ENCODE results near the gene ARVCF. TPM values are rescaled to one million over a fixed set of nuclear protein-coding genes. Genes with fewer than 3 reads are reported as not detected.

The ARVCF gene
- total and polyA plus RNA-seq, 2 experiments from 2014 or later: 15.6 to 122 TPM

DNA sequence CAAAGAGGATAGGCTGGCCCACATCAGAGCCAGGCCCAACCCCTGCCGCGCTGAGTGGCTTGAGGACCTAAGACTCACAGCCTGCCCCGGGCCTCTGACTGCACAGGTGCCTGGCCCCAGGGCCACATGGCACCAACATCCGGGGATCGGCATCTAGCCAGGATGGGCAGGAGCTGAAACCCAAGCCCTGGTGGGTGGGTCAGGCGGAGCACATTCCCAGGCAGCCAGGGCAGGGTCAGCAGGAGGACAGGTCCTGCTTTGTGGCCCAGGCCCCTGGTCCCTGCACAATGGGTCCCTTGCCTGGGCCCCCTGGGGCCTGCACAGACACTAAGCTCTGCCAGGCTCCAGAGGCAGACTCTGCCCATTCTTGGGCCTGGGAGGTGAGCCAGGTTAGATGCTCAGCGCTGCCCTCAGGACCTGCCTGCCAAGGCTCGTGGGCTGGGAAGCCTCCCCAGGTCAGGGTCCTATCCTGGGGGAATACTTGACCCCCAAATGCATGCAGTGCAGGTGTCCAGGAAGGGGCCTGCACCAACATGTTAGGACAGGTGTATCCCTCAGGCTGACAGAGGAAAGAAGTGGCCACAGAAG is 33.5 kb downstream of the ARVCF start (continued):
- TF ChIP-seq, protein P1, sequence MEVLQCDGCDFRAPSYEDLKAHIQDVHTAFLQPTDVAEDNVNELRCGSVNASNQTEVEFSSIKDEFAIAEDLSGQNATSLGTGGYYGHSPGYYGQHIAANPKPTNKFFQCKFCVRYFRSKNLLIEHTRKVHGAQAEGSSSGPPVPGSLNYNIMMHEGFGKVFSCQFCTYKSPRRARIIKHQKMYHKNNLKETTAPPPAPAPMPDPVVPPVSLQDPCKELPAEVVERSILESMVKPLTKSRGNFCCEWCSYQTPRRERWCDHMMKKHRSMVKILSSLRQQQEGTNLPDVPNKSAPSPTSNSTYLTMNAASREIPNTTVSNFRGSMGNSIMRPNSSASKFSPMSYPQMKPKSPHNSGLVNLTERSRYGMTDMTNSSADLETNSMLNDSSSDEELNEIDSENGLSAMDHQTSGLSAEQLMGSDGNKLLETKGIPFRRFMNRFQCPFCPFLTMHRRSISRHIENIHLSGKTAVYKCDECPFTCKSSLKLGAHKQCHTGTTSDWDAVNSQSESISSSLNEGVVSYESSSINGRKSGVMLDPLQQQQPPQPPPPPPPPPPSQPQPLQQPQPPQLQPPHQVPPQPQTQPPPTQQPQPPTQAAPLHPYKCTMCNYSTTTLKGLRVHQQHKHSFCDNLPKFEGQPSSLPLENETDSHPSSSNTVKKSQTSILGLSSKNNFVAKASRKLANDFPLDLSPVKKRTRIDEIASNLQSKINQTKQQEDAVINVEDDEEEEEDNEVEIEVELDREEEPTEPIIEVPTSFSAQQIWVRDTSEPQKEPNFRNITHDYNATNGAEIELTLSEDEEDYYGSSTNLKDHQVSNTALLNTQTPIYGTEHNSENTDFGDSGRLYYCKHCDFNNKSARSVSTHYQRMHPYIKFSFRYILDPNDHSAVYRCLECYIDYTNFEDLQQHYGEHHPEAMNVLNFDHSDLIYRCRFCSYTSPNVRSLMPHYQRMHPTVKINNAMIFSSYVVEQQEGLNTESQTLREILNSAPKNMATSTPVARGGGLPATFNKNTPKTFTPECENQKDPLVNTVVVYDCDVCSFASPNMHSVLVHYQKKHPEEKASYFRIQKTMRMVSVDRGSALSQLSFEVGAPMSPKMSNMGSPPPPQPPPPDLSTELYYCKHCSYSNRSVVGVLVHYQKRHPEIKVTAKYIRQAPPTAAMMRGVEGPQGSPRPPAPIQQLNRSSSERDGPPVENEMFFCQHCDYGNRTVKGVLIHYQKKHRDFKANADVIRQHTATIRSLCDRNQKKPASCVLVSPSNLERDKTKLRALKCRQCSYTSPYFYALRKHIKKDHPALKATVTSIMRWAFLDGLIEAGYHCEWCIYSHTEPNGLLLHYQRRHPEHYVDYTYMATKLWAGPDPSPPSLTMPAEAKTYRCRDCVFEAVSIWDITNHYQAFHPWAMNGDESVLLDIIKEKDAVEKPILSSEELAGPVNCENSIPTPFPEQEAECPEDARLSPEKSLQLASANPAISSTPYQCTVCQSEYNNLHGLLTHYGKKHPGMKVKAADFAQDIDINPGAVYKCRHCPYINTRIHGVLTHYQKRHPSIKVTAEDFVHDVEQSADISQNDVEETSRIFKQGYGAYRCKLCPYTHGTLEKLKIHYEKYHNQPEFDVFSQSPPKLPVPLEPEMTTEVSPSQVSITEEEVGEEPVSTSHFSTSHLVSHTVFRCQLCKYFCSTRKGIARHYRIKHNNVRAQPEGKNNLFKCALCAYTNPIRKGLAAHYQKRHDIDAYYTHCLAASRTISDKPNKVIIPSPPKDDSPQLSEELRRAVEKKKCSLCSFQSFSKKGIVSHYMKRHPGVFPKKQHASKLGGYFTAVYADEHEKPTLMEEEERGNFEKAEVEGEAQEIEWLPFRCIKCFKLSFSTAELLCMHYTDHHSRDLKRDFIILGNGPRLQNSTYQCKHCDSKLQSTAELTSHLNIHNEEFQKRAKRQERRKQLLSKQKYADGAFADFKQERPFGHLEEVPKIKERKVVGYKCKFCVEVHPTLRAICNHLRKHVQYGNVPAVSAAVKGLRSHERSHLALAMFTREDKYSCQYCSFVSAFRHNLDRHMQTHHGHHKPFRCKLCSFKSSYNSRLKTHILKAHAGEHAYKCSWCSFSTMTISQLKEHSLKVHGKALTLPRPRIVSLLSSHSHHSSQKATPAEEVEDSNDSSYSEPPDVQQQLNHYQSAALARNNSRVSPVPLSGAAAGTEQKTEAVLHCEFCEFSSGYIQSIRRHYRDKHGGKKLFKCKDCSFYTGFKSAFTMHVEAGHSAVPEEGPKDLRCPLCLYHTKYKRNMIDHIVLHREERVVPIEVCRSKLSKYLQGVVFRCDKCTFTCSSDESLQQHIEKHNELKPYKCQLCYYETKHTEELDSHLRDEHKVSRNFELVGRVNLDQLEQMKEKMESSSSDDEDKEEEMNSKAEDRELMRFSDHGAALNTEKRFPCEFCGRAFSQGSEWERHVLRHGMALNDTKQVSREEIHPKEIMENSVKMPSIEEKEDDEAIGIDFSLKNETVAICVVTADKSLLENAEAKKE (CRISPR knock-in tag; IDR thresholded peaks at IDR 0.05): no peak
- TF ChIP-seq CREB1 (CRISPR knock-in tag; IDR thresholded peaks at IDR 0.05; ENCODE audit: low read depth) (no peak), JUNB (IDR thresholded peaks at IDR 0.05; ENCODE audit: unreplicated experiment) (no peak), ETS1 (IDR thresholded peaks at IDR 0.05) (no peak)

GRCh38 chr22:19981961-19982920 is 34.4 kb downstream of the ARVCF start:
- Histone ChIP-seq H4K20me1 (replicated peaks; ENCODE audit: insufficient read depth) (no peaks in the 10 kb centered on the region; the same call in 1 of the 2 replicates), H3K27ac (ENCODE audit: low read depth) (no peak overlapping the region), H3K4me3 (no peak overlapping the region), H3K9me2 (ENCODE audit: insufficient read depth) (no peaks in the 10 kb centered on the region), H3K4me2 (no peak overlapping the region), H3F3A (replicated peaks; ENCODE audit: low read depth) (no peaks in the 10 kb centered on the region), H2AFZ (no peak overlapping the region), H3K27me3 (ENCODE audit: insufficient read depth) (no peaks in the 10 kb centered on the region), H3K36me3 (ENCODE audit: insufficient read depth) (0 out of 2 replicates have a peak, but pooled peaks cover 4% of the 10 kb centered on the region), H3K79me2 (replicated peaks; ENCODE audit: insufficient read depth) (peaks cover 9% of the 10 kb centered on the region), H3K4me1 (ENCODE audit: insufficient read depth) (peaks cover 6% of the 10 kb centered on the region; the same call in 1 of the 2 replicates)
- ATAC-seq (no peak), DNase-seq (ENCODE audit: low spot score) (no peak)
- Mint-ChIP-seq H3K4me1 (peaks cover 3% of the 10 kb centered on the region; the same call in 2 of the 3 replicates), H3K27ac (no peak overlapping the region), H3K36me3 (ENCODE audit: low read depth) (peaks cover 9% of the 10 kb centered on the region), H3K27me3 (ENCODE audit: insufficient read depth, low read depth, poor library complexity) (peaks cover 5% of the 10 kb centered on the region), H3K9me3 (no peaks in the 10 kb centered on the region), H3K4me3 (no peak overlapping the region)
- TF ChIP-seq JUNB (IDR thresholded peaks at IDR 0.05; ENCODE audit: unreplicated experiment): no peak
- TF ChIP-seq, protein P1 (CRISPR knock-in tag; IDR thresholded peaks at IDR 0.05): no peak
